GM18517 (cell line): ENCODE measurements around the gene EAF2.
"Not testable (repeated sequence)": the region's sequence is repeated elsewhere in the genome, so short reads cannot be mapped to it uniquely, and the experiment has no call there.

Experiments
- ATAC-seq: cut with Tn5 transposase; IDR thresholded peaks from one replicate; pipeline ENCODE4 v1.9.1; 2021; ENCODE audit warnings: mild to moderate bottlenecking, moderate library complexity; ENCODE audit not compliant: unreplicated experiment

The EAF2 gene

DNA sequence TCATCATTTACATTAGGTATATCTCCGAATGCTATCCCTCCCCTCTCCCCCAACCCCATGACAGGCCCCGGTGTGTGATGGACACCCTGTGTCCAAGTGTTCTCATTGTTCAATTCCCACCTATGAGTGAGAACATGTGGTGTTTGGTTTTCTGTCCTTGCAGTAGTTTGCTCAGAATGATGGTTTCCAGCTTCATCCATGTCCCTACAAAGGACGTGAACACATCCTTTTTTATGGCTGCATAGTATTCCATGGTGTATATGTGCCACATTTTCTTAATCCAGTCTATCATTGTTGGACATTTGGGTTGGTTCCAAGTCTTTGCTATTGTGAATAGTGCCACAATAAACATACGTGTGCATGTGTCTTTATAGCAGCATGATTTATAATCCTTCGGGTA lies 22.8 kb downstream of the EAF2 start:
- not testable (repeated sequence) for ATAC-seq

DNA sequence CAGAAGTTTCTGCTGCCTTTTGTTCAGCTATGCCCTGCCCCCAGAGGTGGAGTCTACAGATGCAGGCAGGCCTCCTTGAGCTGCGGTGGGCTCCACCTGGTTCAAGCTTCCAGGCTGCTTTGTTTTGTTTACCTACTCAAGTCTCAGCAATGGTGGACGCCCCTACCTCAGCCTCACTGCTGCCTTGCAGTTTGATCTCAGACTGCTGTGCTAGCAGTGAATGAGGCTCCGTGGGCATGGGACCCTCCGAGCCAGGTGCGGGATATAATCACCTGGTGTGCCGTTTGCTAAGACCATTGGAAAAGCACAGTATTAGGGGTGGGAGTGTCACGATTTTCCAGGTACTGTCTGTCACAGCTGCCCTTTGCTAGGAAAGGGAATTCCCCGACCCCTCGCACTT lies 28.2 kb downstream of the EAF2 start:
- not testable (repeated sequence) for ATAC-seq

GRCh38 chr3:121863801-121864200 lies 28.8 kb downstream of the EAF2 start:
- no peak for ATAC-seq

GRCh38 chr3:121869736-121870135 lies 34.7 kb downstream of the EAF2 start:
- no peak for ATAC-seq

DNA sequence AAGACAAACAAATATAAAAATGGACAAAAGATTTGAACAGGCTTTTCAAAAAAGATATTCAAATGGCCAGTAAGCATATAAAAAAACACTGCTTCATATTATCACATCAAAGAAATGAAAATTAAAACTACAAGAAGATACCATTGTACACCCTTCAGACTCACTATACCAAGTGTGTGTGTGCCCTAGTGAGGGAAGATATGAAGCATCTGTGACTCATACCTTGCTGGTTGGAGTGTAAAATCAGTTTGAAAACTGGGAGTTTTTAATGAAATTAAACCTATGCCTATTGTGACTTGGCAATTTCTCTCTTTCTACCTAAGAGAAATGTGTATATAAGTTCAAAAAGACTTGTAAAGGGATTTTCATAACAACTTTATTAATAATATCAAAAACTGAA lies 35.7 kb downstream of the EAF2 start:
- no peak for ATAC-seq

GRCh38 chr3:121871430-121871829 lies 36.4 kb downstream of the EAF2 start:
- ATAC-seq = no peak

DNA sequence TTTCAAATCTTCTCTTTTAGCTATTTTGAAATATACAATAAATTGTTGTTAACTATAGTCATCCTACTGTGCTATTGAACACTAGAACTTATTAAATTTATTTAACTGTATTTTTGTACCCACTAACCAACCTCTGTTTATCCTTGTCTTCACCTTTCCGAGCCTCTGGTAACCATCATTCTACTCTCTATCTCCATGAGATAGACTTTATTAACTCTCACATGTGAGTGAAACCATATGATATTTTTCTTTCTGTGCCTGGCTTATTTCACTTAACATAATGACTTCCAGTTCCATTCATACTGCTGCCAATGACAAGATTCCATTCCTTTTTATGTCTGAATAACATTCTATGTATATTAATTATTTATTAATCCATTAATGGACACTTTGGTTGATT lies 43.4 kb downstream of the EAF2 start:
- ATAC-seq = no peak

DNA sequence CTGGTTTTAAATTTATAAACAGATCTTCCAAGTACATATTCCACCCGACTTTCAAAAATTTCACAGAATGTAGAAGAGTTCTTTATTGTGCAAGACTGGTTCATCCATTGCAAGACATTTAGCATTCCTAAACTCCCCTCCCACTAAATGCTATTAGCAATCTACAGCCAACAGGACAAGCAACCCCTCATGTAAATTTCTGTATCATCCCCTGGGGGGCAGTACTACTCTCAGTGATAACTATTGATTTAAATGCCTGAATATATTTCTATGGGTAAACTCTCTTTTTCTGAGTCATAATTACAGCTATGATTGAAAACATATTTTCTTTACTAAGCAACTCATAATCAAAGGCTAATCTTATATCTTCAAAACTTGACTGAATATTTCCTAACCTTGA lies 48.5 kb downstream of the EAF2 start:
- no peak for ATAC-seq

DNA sequence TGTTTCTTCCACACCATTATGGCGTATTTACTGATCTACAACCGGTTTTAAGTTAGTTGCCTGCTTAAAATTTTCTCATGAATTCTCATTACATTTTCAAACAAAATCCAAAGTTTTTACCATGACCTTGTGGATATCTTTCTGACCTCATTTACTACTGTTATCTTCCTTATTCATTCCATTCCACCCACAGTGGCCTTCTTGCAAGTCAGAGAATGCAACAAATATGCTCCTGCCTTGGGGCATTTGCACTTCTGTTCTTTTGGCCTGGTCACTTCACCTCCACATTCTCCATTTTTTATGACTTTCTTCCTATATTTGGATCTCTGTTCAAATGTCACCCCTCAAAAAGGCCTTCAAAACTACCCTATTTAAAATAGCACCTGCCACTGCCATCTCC lies 50.4 kb downstream of the EAF2 start:
- ATAC-seq = no peak

GRCh38 chr3:121894301-121894990 lies 59.4 kb downstream of the EAF2 start, which contains the start of gene SLC15A2:
Gene SLC15A2, plus strand, starts transcription at chr3:121894401. Its CDS starts 76 bp downstream, at chr3:121894477.
- ATAC-seq = no peak

GRCh38 chr3:121895121-121895520 lies 60.1 kb downstream of the EAF2 start:
- no peak for ATAC-seq

- no peak for ATAC-seq
Observed at GRCh38 chr3:121895736-121896135, 60.7 kb downstream of the EAF2 start.

DNA sequence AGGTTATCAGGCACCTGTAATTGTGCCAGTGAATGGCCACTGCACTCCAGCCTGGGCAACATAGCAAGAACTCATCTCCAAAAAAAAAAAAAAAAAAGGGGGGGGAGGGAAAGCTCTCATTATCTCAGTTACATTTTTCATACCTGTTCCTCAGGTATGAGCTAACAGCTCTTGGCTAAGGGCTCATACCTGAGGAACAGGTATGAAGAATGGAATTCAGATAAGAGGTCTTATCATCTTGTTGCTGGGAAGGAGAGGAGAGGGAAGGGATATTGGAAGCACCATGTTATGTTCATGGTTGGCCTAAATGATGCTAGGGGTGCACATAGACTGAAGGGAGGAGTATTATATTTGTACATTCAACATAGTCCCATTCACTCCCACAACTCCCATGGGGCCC lies 61.8 kb downstream of the EAF2 start:
- ATAC-seq = no peak

DNA sequence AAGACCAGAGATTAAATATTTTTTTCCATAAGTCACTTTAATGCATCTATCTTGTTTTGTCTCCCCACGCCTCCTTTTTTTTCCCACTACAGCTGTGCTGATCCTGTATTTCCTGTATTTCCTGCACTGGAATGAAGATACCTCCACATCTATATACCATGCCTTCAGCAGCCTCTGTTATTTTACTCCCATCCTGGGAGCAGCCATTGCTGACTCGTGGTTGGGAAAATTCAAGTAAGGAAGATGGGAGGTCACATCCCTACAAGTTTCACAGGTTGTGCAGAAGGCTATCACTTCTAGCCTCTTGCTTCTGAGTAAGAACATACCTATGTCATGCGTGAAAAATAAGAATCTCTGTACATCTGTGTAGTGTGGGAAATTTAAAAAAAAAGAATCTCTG lies 62.3 kb downstream of the EAF2 start:
- ATAC-seq = no peak

GRCh38 chr3:121913305-121913990 lies 78.4 kb downstream of the EAF2 start:
- no peak for ATAC-seq

- no peak for ATAC-seq
Observed at GRCh38 chr3:121914081-121914998, 79.3 kb downstream of the EAF2 start.

DNA sequence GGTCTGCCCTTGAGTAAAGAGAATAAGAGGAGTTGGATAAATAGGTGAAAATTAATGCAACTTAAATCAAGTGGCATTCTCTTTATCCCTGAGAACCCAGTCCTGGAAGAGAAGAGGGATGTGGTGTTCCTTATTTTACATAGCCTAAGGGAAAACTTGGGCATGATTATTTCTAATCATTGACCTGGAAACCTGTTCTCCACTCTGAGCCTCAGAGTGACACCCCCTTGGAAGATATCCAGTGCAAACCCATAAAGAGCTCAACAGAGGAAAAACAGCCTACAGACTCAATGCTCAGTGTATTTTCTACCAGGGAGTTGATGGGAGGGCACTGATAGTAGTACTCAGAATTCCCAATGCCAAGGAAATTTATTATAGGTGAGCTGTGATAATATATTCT lies 81.2 kb downstream of the EAF2 start:
- no peak for ATAC-seq

- ATAC-seq = no peak
Observed at GRCh38 chr3:121918779-121919483, 83.9 kb downstream of the EAF2 start.

DNA sequence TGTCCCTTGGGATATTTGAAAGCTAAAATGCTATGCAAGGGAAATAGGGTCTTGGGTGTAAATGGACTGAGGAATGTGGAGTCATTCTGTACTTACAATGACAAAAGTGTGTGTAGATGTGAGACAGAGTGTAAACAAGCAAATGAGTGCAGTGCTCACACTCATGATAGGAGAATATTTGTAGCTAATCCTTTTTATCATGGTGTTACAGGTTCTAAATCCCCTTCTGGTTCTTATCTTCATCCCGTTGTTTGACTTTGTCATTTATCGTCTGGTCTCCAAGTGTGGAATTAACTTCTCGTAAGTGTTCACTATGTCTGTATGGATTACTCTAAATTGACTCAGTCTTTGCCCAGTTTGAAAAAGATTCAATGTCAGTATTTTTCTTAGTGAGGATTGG lies 89.7 kb downstream of the EAF2 start:
- ATAC-seq = no peak

- ATAC-seq = no peak
Observed at GRCh38 chr3:121926380-121926779, 91.4 kb downstream of the EAF2 start.
